HG03097 (cell line): Measurements from ENCODE around the gene ZBP1.

Experiments used
- ATAC-seq: cut with Tn5 transposase; IDR thresholded peaks from one replicate; pipeline ENCODE4 v1.9.1; 2021; ENCODE audit not compliant: unreplicated experiment, low FRiP score

ZBP1 gene

DNA sequence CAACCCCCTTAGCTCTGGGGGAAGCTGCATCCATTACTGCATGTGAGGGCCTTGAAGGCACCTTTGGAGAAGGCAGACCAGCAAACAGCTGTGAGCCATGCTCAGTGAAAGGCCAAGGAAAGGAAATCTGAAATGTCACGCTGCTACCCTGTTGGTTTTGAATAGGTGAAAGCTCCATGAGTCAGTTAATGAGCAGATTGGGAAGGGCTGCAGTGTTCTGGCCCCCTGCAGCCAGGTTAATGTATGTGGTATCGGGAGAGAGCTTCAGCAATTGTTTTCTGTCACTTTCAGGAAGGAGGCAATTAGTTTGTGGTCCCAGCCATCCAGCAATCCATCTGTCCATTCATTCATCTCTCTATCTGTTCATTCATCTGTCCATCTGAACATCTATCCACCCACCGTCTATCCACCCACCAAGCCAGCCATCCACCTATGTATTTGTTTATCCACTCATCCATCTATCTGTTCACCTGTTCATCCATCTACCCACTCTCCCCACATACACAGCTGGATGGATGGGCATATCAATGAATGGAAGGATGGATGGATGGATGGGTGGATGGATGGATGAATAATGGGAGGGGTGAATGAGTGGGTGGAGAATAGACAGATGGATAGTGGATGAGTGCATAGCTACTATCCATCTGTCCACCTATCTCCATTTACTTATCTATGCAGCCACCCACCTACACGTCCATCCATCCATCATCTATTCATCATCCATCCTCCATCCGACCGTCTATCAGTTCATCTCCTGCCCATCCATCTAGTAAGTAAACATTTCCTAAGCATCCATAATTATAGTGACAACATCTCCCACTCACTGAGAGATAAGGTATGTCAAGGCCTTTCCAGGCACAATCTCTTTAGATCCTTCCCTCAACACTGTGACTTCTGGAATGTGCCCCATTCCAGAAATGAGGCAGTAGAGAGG lies 43.3 kb downstream of the ZBP1 start:
- no peak for ATAC-seq

DNA sequence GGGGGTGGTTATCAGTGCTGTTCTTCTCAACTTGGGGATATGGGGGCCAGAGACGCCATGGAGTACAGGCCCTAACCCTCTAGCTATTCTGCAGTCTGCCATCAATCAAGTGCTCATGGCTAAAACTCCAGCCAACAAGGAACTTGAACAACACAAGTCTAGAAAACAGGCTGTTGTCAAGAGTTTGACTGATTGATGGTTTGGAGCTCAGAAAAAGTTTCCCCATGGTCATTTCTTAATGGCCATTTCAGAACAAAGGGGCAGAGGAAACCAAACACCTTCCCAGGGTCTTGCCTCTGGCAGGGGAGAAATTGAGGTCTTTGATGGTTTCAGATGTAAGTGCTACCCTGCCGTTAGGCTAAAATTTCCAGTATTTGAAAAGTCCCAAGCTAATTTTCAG lies 44.2 kb downstream of the ZBP1 start:
- no peak for ATAC-seq

DNA sequence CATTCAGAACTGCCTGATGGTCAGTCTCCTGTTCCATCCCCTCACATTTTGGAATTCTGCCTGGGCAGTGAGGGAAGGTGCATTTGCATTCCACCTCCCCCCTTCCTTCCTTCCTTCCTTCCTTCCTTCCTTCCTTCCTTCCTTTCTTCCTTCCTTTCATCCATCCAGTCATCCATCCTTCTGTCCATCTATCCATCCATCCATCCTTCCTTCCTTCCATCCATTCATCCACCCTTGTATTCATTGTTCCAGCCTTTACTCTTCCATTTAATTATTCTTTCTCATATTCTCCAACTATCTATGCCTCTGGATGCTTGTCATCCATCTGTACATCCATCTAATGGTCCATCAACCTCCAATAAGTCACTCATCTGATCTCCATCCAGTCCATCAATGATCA lies 45.3 kb downstream of the ZBP1 start:
- ATAC-seq, result no peak

DNA sequence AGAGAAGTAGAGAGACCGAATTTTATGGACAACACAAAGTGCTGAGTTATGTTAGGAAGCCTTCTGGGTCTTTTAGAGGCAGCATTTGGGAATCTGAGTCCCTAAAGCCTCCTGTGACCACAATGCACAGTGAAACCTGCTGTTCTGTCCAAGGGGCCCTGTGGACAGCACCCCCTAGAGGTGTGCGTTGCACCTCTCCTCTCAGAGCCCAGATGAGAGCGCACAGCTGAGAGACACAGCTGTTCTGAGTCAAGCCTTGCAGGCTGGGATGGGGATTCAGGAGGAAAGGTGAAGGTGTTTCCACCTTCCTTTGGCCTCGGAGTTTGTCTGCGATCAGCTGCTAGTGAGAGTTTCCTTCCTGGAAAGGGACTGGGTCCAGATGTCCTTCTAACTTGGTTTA lies 46.3 kb downstream of the ZBP1 start:
- no peak for ATAC-seq

DNA sequence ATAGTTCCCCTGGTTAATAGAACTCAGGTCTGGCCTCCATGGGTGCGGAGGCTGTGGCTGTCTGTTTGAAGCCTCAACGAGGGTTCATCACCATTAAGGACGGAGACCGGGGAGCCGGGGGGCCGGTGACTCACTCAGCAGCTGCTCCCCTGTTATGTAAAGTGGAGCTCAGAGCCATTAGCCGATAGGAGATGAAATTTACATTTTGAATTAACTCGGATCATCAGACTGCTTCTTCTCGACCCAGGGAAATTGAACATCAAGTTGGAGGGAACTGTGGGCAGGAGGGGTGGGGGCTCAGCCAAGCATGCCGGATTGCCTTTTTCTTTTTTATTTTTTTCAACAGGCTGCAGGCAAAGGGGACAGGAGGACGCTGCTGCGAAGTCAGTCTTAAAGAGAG lies 47.0 kb downstream of the ZBP1 start:
- no peak for ATAC-seq

DNA sequence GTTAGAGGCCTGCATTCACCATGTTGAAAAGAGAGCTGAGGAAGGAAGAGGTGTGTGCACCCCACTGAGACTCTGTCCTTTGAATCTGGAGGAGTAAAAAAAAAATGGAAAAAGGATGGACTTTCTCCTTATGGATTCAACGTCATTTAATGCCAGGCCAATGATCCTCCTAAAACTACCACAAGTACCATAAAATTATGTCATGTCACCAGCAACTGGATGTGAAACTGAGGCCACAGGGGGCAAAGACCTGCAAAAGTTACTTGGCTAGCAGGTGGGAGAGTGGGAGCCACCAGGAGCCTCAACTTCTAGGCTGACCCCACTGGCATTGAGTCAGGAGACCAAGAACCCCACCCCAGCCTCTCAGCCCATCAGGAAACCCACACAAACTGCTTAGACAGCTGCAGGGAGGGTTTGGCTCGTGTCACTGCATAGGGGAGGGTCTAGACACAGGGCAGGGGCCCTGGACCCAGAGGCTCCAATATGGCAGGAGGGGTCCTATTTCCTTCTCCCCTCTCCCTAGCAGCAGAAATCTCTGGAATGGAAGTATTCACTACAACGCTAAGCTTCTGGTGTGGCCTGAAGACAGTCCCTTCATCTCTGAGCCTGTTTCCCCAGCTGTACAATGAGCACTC lies 48.3 kb downstream of the ZBP1 start:
- no peak for ATAC-seq

DNA sequence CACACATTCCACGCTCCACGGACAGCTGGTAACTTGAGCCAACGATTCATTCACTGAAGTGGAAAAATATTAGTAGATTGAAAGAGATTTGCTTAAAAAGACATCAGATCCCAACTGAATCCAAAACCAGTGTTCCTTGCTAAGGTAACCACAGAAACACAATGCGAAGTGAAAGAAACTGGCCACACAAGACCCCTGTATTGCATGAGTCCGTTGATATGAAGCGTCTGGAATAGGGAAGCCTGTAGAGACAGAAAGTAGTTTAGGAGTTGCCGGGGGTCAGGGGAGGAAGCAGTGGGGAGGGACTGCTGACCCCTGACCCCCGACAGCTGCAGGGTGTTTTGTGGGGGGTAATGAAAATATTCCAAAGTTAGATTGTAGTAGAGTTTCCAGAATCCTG lies 49.3 kb downstream of the ZBP1 start:
- no peak for ATAC-seq

DNA sequence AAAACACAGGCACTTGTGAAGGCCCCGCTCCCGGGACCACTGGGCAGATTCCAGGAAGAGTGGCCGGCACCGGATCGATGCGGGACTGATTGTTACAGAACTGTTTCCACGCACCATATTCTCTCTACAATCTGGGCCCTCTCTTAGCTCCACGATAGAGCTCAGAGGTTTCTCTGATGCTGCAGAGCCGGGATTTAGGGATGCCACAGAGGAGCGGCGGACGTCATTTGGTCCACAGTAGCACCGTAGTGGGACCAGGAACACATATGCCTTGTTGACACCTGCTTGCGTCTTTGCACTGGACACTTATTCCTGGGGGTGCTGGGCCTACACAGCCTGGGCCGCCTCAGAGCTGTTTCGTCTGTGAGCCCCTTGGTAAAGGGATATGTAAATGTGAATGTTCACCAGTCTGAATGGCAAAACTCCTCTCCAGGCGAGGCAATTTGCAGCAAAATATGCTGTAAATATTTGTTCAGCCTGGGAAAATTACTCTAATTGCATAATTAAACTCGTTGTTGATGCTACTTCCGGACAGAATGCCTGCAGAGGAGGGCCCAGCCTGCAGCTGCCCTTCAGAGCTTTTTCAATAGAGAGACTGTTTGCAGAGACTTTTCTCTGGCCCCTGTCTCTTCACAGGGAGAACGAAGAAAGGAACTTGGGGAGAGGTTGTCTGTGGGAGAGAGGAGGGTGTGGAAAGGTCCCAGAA lies 49.9 kb downstream of the ZBP1 start:
- no peak for ATAC-seq

DNA sequence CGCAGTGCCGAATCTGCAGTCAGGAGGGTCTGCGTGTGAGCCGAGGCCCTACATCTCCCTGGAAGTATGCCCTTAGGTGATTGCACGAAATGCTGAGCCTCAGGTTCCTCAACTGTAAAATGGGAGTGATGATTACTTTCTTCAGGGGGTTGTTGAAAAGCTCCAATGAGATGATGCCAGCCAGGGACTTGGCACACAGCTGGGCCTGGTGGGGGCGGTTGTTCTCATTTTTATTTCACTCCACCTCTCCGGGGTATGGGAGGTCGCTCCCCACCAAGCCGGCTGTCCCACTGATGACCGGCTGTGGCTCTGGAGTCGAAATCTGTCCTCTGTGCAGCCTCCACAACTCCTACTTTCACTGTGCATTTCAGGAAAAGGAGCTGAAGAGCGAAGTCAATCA lies 51.3 kb downstream of the ZBP1 start:
- no peak for ATAC-seq

DNA sequence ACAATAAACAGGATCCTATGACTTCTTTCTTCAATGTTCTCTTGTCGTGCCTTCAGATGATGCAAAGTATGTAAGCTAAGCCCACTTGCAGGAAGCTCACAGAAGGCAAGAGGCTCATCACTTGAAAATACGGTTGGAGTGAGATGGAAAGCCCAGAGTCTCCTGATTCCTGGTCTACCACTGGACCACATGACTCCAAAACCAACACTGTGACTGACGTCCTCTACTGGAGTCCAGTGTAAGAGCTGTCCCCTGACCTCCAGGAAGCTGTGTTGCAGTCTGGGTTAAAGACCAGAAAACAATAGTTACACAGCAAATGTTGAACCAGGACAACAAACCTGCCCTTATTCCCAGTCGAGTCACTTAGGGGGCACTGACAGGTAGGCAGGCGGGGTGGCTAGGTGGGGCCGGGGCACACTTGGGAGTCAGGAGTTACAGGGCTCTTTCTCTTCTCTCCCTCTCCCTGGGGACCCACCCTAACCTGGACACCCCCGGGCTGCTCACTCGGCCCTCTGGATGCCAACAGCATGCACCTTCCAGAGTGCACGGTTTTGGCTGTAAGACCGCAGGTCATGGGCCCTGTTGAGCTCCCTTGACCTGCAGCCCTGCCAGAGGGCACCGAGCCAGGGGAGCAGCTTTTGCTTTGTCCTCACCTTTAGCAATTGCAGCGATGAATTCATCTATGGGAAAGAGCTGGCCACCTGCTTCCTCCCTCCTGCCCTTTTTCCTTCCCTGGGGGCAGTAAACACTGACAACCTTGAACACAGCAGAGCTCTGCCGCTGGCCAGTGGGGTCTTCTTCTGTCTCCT lies 51.9 kb downstream of the ZBP1 start:
- ATAC-seq, result no peak

DNA sequence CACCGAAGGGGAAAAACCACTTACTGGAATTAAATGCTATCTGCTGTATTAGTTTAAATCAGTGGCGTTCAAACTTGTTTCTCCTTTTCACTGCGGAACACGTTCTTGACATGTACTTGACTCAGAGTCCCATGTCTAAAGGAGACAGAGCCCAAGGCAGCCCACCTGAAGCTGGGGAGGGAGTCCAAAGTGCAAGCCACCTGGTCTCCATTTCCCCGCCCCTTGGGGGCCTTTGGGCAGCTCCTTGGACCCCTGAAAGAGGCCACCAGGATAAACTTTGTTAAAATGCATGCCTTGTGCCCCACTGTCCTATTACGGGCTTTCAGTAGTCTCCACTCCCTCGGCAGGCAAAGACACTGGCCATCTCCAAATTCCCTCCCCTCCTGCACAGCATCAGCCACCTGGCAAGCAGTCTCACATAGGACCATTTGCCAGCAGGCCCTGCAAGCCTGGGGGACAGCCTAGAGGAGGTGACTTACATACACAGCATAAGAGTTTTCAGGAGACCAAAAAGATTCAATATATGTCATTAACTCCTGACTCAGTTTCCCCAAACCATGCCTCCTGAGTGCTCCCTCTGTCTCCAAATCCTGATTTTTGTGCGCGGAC lies 52.7 kb downstream of the ZBP1 start:
- ATAC-seq, result no peak

DNA sequence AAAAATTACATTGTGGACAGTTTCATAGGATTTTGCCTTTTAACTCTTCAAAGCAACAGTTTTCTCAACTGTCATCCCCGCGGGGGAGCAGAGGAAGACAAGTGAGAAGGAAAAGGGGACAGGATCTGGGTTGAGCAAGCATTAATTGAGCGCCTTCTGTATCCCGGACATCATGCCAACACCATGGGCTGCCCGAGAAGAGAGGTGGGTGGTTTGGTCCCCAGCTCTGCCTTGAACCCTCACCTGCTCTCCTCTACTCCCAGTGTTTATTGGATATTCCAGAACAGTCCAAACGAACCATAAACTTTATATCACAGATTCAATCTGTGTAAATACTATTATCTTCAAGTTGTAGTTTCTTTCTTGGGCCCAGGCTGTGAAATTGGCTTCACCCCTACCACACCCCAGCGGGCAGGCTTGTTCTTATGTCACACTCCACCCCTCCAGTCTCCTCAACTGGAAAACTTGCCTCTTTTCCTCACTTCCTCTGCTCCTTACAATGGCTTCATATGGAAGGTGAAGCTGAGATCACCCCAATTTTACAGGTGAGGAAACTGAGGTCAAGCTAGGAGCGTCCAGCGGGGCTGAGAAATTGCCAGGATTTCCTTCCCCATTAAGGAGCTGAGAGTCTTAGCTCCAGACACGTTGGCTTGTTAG lies 53.3 kb downstream of the ZBP1 start:
- ATAC-seq, result no peak

DNA sequence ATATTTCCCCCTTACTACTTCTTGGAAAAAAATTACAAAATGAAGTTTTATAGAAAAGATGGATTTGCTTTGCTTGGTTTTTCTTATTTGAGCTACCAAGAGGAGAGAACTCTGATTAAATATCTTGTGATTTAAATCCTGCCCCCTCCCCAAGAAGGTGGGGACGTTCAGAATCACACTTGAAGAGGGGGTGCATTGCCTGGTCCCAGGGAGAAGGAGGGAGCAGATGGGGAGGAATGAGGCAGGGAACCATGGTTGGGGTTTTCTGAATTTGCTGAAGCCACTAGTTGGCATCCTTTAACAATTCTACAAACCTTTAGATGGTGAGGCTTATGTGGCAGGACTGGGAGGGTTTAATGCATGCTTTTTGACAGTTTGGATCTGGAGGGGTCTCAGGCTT lies 53.8 kb downstream of the ZBP1 start:
- ATAC-seq, result no peak

DNA sequence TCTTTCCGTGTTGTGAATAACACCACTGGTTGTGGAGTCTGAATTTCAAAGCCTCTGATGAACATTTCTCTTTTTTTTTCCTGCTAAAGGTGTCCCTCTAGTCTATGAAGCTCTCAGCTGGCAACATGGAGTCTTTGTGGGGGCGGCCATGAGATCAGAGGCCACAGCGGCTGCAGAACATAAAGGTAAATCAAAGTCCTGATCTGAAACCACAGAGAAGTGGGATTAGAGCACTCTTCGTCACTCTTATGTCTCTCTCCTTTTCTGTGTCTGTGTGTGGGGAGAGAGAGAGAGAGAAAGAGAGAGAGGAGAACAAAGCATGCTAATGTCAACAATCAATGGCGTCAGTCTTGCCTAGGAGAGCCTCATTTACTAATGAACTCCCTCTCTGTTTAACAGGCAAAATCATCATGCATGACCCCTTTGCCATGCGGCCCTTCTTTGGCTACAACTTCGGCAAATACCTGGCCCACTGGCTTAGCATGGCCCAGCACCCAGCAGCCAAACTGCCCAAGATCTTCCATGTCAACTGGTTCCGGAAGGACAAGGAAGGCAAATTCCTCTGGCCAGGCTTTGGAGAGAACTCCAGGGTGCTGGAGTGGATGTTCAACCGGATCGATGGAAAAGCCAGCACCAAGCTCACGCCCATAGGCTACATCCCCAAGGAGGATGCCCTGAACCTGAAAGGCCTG lies 55.1 kb downstream of the ZBP1 start:
- ATAC-seq, result no peak

DNA sequence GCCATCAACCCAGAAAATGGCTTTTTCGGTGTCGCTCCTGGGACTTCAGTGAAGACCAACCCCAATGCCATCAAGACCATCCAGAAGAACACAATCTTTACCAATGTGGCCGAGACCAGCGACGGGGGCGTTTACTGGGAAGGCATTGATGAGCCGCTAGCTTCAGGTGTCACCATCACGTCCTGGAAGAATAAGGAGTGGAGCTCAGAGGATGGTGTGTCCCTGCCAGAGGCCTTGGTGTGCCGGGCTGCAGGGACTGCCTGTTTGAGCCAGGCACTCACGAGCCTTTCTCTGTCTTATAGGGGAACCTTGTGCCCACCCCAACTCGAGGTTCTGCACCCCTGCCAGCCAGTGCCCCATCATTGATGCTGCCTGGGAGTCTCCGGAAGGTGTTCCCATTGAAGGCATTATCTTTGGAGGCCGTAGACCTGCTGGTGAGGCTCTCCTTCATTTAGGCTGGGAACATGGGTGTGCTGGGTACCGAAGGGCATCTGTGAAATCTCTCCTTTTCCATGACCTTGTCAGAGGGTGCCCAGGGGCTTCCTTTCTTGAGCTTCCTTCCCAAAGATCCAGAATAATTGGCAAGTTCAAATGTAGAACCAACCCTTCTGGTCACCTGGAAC lies 55.9 kb downstream of the ZBP1 start:
- no peak for ATAC-seq

DNA sequence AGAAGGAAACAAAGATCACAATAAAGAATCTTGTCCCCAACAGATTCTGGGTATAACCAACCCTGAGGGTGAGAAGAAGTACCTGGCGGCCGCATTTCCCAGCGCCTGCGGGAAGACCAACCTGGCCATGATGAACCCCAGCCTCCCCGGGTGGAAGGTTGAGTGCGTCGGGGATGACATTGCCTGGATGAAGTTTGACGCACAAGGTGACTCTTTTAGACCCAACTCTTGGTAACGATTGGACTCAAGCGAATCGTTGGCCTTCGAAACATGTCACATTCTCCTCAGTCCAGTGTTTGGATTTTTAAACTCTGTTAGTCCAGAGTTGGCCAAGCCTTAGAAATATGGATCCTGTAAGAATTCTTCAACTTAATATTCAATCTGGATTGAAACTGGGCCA lies 56.7 kb downstream of the ZBP1 start:
- ATAC-seq, result no peak

DNA sequence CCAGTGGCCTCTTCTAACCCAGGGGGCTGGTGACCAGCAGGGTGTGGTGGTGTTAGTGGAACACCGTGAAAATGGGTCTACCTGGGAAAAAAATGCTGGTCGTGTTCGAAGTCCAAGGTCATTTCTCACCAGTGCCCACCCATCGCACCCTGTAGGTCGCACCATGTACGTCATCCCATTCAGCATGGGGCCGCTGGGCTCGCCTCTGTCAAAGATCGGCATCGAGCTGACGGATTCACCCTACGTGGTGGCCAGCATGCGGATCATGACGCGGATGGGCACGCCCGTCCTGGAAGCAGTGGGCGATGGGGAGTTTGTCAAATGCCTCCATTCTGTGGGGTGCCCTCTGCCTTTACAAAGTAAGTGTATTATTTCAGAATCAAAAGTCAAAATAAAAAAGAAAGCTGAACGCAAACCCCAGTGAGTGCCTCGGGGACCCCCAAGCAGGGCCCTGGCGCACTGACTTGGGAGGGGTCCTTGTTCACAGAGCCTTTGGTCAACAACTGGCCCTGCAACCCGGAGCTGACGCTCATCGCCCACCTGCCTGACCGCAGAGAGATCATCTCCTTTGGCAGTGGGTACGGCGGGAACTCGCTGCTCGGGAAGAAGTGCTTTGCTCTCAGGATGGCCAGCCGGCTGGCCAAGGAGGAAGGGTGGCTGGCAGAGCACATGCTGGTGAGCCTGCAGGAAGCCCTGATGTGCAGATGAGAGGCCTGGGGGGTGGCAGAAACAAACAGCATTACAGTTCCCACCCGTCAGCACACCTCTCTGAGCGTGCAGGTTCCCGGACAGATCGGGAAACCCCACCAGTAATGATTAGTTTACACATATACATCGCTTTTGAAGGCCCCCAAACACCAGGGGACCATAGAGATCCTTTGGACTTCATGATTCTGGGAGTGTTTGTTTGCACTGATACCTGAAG lies 57.4 kb downstream of the ZBP1 start:
- no peak for ATAC-seq
